Measurements from ENCODE around the gene LANCL3. TPM values are rescaled to one million over a fixed set of nuclear protein-coding genes. Genes with fewer than 3 reads are reported as not detected.

Gene LANCL3
- total RNA-seq, 4 donors from 2014 or later = 0.93 to 2.4 (median 1.7) TPM

GRCh38 chrX:37714479-37714878, 143.0 kb downstream of the LANCL3 start:
- 57 to 87% methylated on average over 2 of the region's 2 CpGs for WGBS, 2 donors
- DNase-seq (ENCODE audit: low spot score in 2 of 2) = no peak
- no peak overlapping the region for H3K4me3 ChIP-seq (ENCODE audit: low read depth, poor library complexity, severe bottlenecking)
- TF ChIP-seq POLR2A (IDR thresholded peaks at IDR 0.05) = no peak
- no peak for TF ChIP-seq CTCF (IDR thresholded peaks at IDR 0.05)
- intact Hi-C loops (cut with DNase I; ENCODE audit: low total_unique reads) = no loop called here

DNA sequence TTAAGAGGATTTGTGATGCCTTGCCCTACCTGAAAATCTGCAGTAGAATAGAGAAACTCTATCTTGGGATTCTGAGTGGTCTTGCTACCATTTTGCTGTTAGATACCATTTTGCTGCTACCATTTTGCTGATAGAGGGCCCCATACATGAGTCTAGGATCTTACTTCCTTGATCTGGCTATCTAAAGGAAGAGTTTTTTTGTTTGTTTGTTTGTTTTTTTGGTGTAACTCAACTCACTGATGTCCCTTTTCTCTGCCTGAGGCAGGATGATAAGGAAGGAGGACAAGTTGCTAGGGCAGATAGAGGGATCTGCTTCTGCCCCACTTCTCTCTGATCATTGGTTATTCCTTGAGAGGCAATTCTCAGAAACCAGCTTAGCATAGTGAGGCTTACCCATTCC, 145.1 kb downstream of the LANCL3 start:
- no peak overlapping the region for H3K4me3 ChIP-seq (ENCODE audit: low read depth, poor library complexity, severe bottlenecking)
- intact Hi-C loops (cut with DNase I; ENCODE audit: low total_unique reads) = no loop called here
- DNase-seq (ENCODE audit: low spot score in 2 of 2) = no peak
- TF ChIP-seq POLR2A (IDR thresholded peaks at IDR 0.05) = no peak
- no peak for TF ChIP-seq CTCF (IDR thresholded peaks at IDR 0.05)

DNA sequence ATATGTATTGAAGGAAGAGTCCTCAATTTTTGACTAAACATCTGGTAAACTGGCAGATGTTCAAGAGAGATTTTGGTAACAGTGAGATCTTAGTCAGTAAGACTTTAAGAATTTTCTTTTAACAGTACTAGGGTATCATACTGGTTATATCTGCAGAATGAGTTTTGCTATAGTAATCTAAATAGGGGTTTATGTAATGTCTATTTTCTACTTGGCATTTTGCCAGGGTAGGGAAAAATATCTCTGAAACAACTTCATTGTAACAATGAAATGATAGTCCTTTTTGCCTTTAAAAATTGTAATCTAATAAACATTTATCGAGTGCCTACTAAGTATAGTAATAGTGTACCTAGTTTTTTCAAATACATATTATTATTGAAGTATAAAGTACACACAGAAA, 146.2 kb downstream of the LANCL3 start:
- intact Hi-C loops (cut with DNase I; ENCODE audit: low total_unique reads) = no loop called here
- WGBS, 2 donors = 73 to 88% methylated on average over 1 of the region's 1 CpG

DNA sequence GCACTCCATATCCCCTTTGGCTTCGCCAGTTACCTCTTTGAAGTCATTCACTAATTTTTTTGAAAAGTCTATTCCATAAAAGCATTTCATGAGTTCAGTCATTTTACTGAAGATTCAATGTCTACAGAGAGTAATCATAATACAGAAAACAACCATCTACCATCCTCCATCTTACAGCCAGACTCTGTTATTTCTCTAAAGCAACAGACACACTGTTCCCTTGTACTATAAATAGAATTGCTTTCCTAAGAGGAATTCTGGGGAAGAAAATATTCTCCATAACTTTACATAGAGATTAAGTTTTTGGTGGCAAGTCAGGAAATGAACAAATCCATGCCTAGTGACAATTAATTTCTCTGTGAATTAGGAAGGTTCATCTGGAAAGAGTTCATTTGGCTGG, 151.1 kb downstream of the LANCL3 start:
- DNase-seq (ENCODE audit: low spot score in 2 of 2) = no peak
- H3K4me3 ChIP-seq (ENCODE audit: low read depth, poor library complexity, severe bottlenecking) = no peak overlapping the region
- 59 to 71% methylated on average over 1 of the region's 1 CpG for WGBS, 2 donors
- intact Hi-C loops (cut with DNase I; ENCODE audit: low total_unique reads) = no loop called here
- TF ChIP-seq CTCF (IDR thresholded peaks at IDR 0.05) (no peak), POLR2A (IDR thresholded peaks at IDR 0.05) (no peak)

More for the DNA sequence above, 146.2 kb downstream of the LANCL3 start:
- TF ChIP-seq CTCF (IDR thresholded peaks at IDR 0.05) (no peak), POLR2A (IDR thresholded peaks at IDR 0.05) (no peak)
- no peak for DNase-seq (ENCODE audit: low spot score in 2 of 2)
- no peak overlapping the region for H3K4me3 ChIP-seq (ENCODE audit: low read depth, poor library complexity, severe bottlenecking)

DNA sequence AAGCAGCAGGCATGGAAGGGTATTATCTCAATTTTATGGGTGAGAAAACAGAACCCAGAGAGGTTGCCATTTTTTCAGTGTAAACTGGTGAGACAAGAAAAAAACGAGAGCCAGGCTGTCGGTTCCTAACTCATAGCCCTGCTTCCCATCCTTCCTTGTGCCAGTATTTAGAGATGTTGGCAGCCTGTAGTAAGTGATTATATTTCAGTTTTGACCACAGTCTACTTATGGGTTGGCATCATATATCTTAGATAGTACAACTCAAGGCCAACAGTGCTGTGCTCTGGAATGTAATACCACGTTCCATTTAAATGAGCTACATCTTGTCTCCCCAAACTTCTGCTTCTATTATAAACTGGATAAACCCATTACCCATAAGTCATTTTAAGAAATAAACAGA, 154.9 kb downstream of the LANCL3 start:
- DNase-seq (ENCODE audit: low spot score in 2 of 2) = no peak
- 71 to 74% methylated on average over 3 of the region's 3 CpGs for WGBS, 2 donors
- TF ChIP-seq CTCF (IDR thresholded peaks at IDR 0.05) = no peak
- TF ChIP-seq POLR2A (IDR thresholded peaks at IDR 0.05) = no peak
- intact Hi-C loops (cut with DNase I; ENCODE audit: low total_unique reads) = no loop called here
- no peak overlapping the region for H3K4me3 ChIP-seq (ENCODE audit: low read depth, poor library complexity, severe bottlenecking)

Other genes with a start within 250 kb of the LANCL3 start
- gene PRRG1, start 222.3 kb upstream of the LANCL3 start, total RNA-seq = 1 to 10 TPM; 4.0 to 8.1 (median 6.1) TPM
- gene XK, start 114.1 kb downstream of the LANCL3 start, total RNA-seq = 1 to 10 TPM; 1.1 to 2.5 (median 1.6) TPM
- gene CYBB, start 208.4 kb downstream of the LANCL3 start, total RNA-seq = 1 to 10 TPM; 2.6 to 5.8 (median 3.3) TPM